Neural cell (in vitro differentiated cells): ENCODE results near the gene WDR77. TPM values are rescaled to one million over a fixed set of nuclear protein-coding genes. Genes with fewer than 3 reads are reported as not detected.

ENCODE experiments used
- H2AFZ ChIP-seq: fragments of 200-600, 300-800 bp; sonication (generic), shearing (Covaris generic); 2 replicates; pipeline ENCODE4 v1.6.0; 2014; ENCODE audit warnings: low read depth, mild to moderate bottlenecking, antibody characterized with exemption, low read length, moderate library complexity
- H3F3A ChIP-seq: fragments of 200-600 bp; shearing (Covaris generic); 2 replicates; pipeline ENCODE4 v1.6.1; 2016; ENCODE audit warnings: mild to moderate bottlenecking, moderate library complexity, mixed read lengths, antibody characterized with exemption, low read length; ENCODE audit not compliant: insufficient read depth, poor library complexity, severe bottlenecking
- H3K27ac ChIP-seq: fragments of 200-600, 300-800 bp; sonication (generic), shearing (Covaris generic); 2 replicates; pipeline ENCODE4 v1.5.1; 2014; ENCODE audit warnings: mild to moderate bottlenecking, low read length, moderate library complexity
- H3K27me3 ChIP-seq: fragments of 300-800, 200-600 bp; sonication (generic), shearing (Covaris generic); 2 replicates; pipeline ENCODE4 v1.6.0; 2014; ENCODE audit warnings: mild to moderate bottlenecking, low read depth, low read length, moderate library complexity; ENCODE audit not compliant: insufficient read depth
- H3K36me3 ChIP-seq: fragments of 300-800, 200-600 bp; sonication (generic), shearing (Covaris generic); 2 replicates; pipeline ENCODE4 v1.5.1; 2014; ENCODE audit warnings: mild to moderate bottlenecking, antibody characterized with exemption, low read length, moderate library complexity; ENCODE audit not compliant: insufficient read depth
- H3K4me2 ChIP-seq: fragments of 300-800, 200-600 bp; sonication (generic), shearing (Covaris generic); 2 replicates; pipeline ENCODE4 v1.6.0; 2014; ENCODE audit warnings: mild to moderate bottlenecking, low read length
- H3K4me3 ChIP-seq: fragments of 300-800, 200-600 bp; sonication (generic), shearing (Covaris generic); 2 replicates; pipeline ENCODE4 v1.5.1; 2014; ENCODE audit warnings: mild to moderate bottlenecking, low read length, moderate library complexity
- H3K79me2 ChIP-seq: fragments of 200-600 bp; shearing (Covaris generic); replicated peaks from 2 replicates; pipeline ENCODE4 v1.6.0; 2014; ENCODE audit warnings: mild to moderate bottlenecking, low read length, moderate library complexity; ENCODE audit not compliant: insufficient read depth
- H3K9ac ChIP-seq: fragments of 300-800, 200-600 bp; sonication (generic), shearing (Covaris generic); 2 replicates; pipeline ENCODE4 v1.6.1; 2016; ENCODE audit warnings: mild to moderate bottlenecking, low read length, mixed read lengths
- H3K9me2 ChIP-seq: fragments of 200-600 bp; shearing (Covaris generic); 2 replicates; pipeline ENCODE4 v1.6.1; 2016; ENCODE audit warnings: mild to moderate bottlenecking, low read length, mixed read lengths; ENCODE audit not compliant: insufficient read depth
- H3K9me3 ChIP-seq: fragments of 200-600, 300-800 bp; sonication (generic), shearing (Covaris generic); 2 replicates; pipeline ENCODE4 v1.6.1; 2016; ENCODE audit warnings: mild to moderate bottlenecking, mixed run types, low read length, moderate library complexity, mixed read lengths
- H4K20me1 ChIP-seq: fragments of 200-600 bp; shearing (Covaris generic); 2 replicates; pipeline ENCODE4 v1.6.1; 2016; ENCODE audit warnings: mild to moderate bottlenecking, mixed run types; ENCODE audit not compliant: insufficient read depth
- EP300 ChIP-seq: fragments of 450-650 bp; conservative IDR thresholded peaks from 2 replicates; pipeline ENCODE4 v1.6.1; 2014; ENCODE audit warnings: antibody characterized with exemption, mild to moderate bottlenecking, moderate library complexity; ENCODE audit not compliant: poor library complexity, severe bottlenecking
- EZH2 ChIP-seq: fragments of 200-600, 300-800 bp; shearing (Covaris generic), sonication (generic); IDR thresholded peaks from 2 replicates; pipeline ENCODE4 v1.6.1; 2014; ENCODE audit warnings: antibody characterized with exemption, low read length, borderline replicate concordance, mild to moderate bottlenecking; ENCODE audit not compliant: insufficient read depth, poor library complexity, severe bottlenecking
- MXI1 ChIP-seq: fragments of 450-650 bp; conservative IDR thresholded peaks from 2 replicates; pipeline ENCODE4 v1.6.1; 2014; ENCODE audit warnings: antibody characterized with exemption, mild to moderate bottlenecking; ENCODE audit not compliant: poor library complexity, severe bottlenecking
- POLR2AphosphoS5 ChIP-seq: IDR thresholded peaks from 2 replicates; pipeline ENCODE4 v1.6.1; 2012
- RAD21 ChIP-seq: fragments of 450-650 bp; conservative IDR thresholded peaks from 2 replicates; pipeline ENCODE4 v1.6.1; 2014; ENCODE audit warnings: antibody characterized with exemption, mild to moderate bottlenecking, moderate library complexity
- SMC3 ChIP-seq: fragments of 450-650 bp; conservative IDR thresholded peaks from 2 replicates; pipeline ENCODE4 v1.6.1; 2014; ENCODE audit warnings: antibody characterized with exemption, mild to moderate bottlenecking, moderate library complexity; ENCODE audit not compliant: poor library complexity
- TAF1 ChIP-seq: IDR thresholded peaks from 2 replicates; pipeline ENCODE4 v1.6.1; 2012; ENCODE audit warnings: low read depth
- polyA plus RNA-seq: library from polyadenylated mRNA; depleted of rRNA; stranded (reverse); fragments of >200 nt; gene quantifications from 2 replicates; pipeline ENCODE4 v1.2.3, GENCODE V29; 2014
- TF ChIP-seq, protein P1 (sequence below): fragments of 450-650 bp; IDR thresholded peaks from 2 replicates; pipeline ENCODE4 v1.5.1; 2014; ENCODE audit warnings: antibody characterized with exemption, mild to moderate bottlenecking, moderate library complexity; ENCODE audit not compliant: poor library complexity, severe bottlenecking
- TF ChIP-seq, protein P2 (sequence below): IDR thresholded peaks from 2 replicates; pipeline ENCODE4 v1.6.1; 2012; ENCODE audit warnings: borderline replicate concordance

Gene WDR77
- polyA plus RNA-seq, 1 donor from 2014 or later: 63.6 TPM

DNA sequence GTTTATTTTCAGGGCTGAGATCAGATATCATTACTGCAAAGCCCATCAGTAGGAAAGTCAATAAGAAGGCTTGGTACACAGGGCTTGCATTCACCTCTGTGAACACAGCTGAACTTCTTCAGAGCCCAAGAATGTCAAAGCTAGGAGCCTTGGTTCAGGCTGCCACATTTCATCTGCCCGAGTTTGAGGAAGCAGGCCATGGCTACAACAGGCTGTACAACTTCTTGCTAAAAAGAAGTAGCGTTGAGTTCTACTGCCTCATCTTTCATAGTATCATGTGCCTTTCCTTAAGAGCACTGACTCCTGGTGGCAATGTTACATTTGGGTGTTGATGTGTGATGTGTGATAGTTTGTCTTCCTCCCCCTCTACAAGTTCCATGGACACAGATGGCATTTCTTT is 34.8 kb upstream of the WDR77 start:
- Histone ChIP-seq H3K79me2 (no peaks in the 10 kb centered on the region), H3K9me3 (no peaks in the 10 kb centered on the region), H4K20me1 (no peaks in the 10 kb centered on the region), H2AFZ (no peak overlapping the region), H3K9me2 (no peaks in the 10 kb centered on the region), H3K4me2 (no peak overlapping the region), H3K9ac (no peak overlapping the region), H3K27me3 (no peaks in the 10 kb centered on the region), H3K36me3 (no peaks in the 10 kb centered on the region), H3K27ac (no peak overlapping the region), H3K4me3 (no peak overlapping the region), H3F3A (no peaks in the 10 kb centered on the region)
- TF ChIP-seq, protein P1, sequence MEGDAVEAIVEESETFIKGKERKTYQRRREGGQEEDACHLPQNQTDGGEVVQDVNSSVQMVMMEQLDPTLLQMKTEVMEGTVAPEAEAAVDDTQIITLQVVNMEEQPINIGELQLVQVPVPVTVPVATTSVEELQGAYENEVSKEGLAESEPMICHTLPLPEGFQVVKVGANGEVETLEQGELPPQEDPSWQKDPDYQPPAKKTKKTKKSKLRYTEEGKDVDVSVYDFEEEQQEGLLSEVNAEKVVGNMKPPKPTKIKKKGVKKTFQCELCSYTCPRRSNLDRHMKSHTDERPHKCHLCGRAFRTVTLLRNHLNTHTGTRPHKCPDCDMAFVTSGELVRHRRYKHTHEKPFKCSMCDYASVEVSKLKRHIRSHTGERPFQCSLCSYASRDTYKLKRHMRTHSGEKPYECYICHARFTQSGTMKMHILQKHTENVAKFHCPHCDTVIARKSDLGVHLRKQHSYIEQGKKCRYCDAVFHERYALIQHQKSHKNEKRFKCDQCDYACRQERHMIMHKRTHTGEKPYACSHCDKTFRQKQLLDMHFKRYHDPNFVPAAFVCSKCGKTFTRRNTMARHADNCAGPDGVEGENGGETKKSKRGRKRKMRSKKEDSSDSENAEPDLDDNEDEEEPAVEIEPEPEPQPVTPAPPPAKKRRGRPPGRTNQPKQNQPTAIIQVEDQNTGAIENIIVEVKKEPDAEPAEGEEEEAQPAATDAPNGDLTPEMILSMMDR: no peak

DNA sequence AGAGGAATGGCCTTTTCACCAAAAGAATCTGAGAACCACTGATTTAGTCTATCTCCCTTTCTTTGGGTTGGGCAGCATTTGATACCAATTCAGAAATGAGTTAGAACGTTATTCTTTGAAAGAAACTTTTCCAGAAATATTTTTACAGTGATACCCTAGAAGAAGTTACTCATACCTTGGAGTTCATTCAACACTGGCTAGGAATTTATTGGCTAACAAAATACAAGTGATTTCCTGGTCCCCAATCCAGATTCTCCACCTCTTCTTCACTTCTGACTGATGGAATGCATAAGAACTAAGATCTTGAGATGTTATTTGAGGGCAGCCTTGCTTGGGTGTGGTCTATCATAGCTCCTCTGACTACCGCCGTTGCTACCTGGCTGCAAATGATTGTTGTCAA is 34.1 kb upstream of the WDR77 start:
- Histone ChIP-seq H3K9me2 (no peaks in the 10 kb centered on the region), H3F3A (no peaks in the 10 kb centered on the region), H3K9ac (no peak overlapping the region), H3K27me3 (no peaks in the 10 kb centered on the region), H4K20me1 (no peaks in the 10 kb centered on the region), H3K4me3 (no peak overlapping the region), H3K79me2 (no peaks in the 10 kb centered on the region), H3K9me3 (no peaks in the 10 kb centered on the region), H3K4me2 (no peak overlapping the region), H3K27ac (no peak overlapping the region), H3K36me3 (no peaks in the 10 kb centered on the region), H2AFZ (no peak overlapping the region)
- TF ChIP-seq TAF1 (no peak), EZH2 (no peak), POLR2AphosphoS5 (no peak)

DNA sequence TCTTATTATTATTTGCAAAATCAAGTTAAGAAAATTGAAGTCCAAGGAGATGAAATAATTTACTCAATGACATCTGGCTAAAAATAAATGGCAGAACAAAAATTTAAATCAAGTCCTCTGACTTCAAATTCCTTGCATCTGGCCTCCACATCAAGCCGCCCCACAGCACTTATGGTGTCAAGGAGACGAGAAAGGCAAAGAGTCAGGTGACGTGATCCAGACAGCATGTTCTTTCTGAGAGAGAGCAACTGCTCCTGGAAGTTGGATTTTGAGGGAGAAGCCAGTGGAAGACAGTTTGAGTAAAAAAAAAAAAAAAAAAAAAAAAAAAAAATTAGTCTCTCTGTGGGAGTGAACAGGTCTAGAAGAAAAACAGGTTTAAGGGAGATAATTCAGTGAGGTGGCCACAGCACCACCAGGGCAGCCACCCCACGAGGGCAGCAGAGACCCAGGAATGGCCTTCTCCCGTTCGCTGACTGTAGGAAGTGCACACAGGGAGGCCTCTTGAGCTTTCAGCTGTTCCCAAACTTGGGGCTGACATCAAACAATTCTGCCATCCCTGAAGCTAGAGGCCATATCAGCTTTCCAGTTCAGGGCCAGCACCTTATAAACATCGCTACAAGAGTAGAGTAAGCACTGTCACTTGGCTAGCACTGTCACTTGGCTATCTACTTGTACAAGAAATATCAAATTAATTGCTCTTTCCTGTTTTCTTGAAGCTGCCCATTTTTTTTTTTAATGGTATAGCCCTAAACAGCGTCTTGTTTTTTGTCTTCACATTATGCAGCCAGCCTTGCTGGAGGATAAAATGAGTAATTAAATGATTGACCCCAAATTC is 32.5 kb upstream of the WDR77 start:
- Histone ChIP-seq H3K27me3 (no peaks in the 10 kb centered on the region), H3K9ac (no peak overlapping the region), H4K20me1 (no peaks in the 10 kb centered on the region), H3K36me3 (no peaks in the 10 kb centered on the region), H2AFZ (no peak overlapping the region), H3K9me2 (no peaks in the 10 kb centered on the region), H3K79me2 (no peaks in the 10 kb centered on the region), H3K4me3 (no peak overlapping the region), H3K4me2 (no peak overlapping the region), H3K27ac (no peak overlapping the region), H3F3A (no peaks in the 10 kb centered on the region), H3K9me3 (no peaks in the 10 kb centered on the region)
- TF ChIP-seq, protein P1: peak; percentile 65
- TF ChIP-seq EP300 (no peak), EZH2 (no peak), POLR2AphosphoS5 (no peak), TAF1 (no peak), SMC3 (peak; percentile 63), MXI1 (no peak), RAD21 (peak; percentile 72)
- TF ChIP-seq, protein P2, sequence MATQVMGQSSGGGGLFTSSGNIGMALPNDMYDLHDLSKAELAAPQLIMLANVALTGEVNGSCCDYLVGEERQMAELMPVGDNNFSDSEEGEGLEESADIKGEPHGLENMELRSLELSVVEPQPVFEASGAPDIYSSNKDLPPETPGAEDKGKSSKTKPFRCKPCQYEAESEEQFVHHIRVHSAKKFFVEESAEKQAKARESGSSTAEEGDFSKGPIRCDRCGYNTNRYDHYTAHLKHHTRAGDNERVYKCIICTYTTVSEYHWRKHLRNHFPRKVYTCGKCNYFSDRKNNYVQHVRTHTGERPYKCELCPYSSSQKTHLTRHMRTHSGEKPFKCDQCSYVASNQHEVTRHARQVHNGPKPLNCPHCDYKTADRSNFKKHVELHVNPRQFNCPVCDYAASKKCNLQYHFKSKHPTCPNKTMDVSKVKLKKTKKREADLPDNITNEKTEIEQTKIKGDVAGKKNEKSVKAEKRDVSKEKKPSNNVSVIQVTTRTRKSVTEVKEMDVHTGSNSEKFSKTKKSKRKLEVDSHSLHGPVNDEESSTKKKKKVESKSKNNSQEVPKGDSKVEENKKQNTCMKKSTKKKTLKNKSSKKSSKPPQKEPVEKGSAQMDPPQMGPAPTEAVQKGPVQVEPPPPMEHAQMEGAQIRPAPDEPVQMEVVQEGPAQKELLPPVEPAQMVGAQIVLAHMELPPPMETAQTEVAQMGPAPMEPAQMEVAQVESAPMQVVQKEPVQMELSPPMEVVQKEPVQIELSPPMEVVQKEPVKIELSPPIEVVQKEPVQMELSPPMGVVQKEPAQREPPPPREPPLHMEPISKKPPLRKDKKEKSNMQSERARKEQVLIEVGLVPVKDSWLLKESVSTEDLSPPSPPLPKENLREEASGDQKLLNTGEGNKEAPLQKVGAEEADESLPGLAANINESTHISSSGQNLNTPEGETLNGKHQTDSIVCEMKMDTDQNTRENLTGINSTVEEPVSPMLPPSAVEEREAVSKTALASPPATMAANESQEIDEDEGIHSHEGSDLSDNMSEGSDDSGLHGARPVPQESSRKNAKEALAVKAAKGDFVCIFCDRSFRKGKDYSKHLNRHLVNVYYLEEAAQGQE: no peak
